ENCODE results near the gene WDR33. TPM values are rescaled to one million over a fixed set of nuclear protein-coding genes. Genes with fewer than 3 reads are reported as not detected.
"Not testable (repeated sequence)": the region's sequence is repeated elsewhere in the genome, so short reads cannot be mapped to it uniquely, and the experiment has no call there.

The WDR33 gene
- total and polyA plus RNA-seq, 2 of the 4 experiments (the other 2 are of a cell fraction): 19.6 to 41.2 TPM

DNA sequence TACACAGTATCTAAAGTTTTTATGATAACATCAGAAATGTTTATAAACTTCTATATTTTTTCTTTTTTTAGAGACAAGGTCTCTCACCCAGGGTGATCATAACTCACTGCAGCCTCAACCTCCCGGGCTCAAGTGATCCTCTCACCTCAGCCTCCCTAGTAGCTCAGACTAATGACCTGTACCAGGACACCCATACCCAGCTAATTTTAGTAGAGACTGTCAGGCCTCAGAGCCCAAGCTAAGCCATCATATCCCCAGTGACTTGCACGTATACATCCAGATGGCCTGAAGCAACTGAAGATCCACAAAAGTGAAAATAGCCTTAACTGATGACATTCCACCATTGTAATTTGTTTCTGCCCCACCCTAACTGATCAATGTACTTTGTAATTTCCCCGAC lies 1.5 kb upstream of the WDR33 start:
- H3K9me3 ChIP-seq (ENCODE audit: control insufficient read depth, insufficient read depth, low read length); H2AFZ ChIP-seq (replicated peaks; ENCODE audit: low read length, poor library complexity); H2BK5ac ChIP-seq (ENCODE audit: low read depth, low read length, poor library complexity, severe bottlenecking); H3K9ac ChIP-seq (ENCODE audit: low read depth, low read length); H2BK15ac ChIP-seq (ENCODE audit: low read depth, low read length); ATAC-seq (ENCODE audit: low read depth); DNase-seq; H3K4ac ChIP-seq (ENCODE audit: low read depth, low read length); H3K4me3 ChIP-seq (ENCODE audit: insufficient read depth, low read depth, low read length); H3K27me3 ChIP-seq (ENCODE audit: control insufficient read depth, insufficient read depth, low read length); H3K4me2 ChIP-seq (ENCODE audit: low read depth, low read length); H4K91ac ChIP-seq (ENCODE audit: insufficient read depth, low read depth, low read length); H3K36me3 ChIP-seq (ENCODE audit: control insufficient read depth, insufficient read depth, low read length); CTCF ChIA-PET; H2BK20ac ChIP-seq (ENCODE audit: low read depth, low read length); H2BK120ac ChIP-seq (ENCODE audit: low read depth, low read length); H3K27ac ChIP-seq (ENCODE audit: insufficient read depth, low read length); H3K9me1 ChIP-seq (ENCODE audit: insufficient read depth, low read length); H2AK9ac ChIP-seq (replicated peaks; ENCODE audit: low read depth, low read length, poor library complexity); in situ Hi-C loops (cut with MboI; ENCODE audit: low sequenced_read_pairs); H3K23ac ChIP-seq (ENCODE audit: low read depth, low read length); intact Hi-C loops (cut with micrococcal nuclease); H3K18ac ChIP-seq (ENCODE audit: low read depth, low read length); H2AK5ac ChIP-seq (ENCODE audit: low read depth, low read length); H3K56ac ChIP-seq (ENCODE audit: extremely low read depth, insufficient read depth, low read length); H3K14ac ChIP-seq (replicated peaks; ENCODE audit: low read depth, low read length); dilution Hi-C loops (cut with HindIII; ENCODE audit: low sequenced_read_pairs, unreplicated experiment); BruUV-seq (replicated peaks); H3K4me1 ChIP-seq (ENCODE audit: control insufficient read depth, insufficient read depth, low read length); H4K5ac ChIP-seq (ENCODE audit: low read depth, low read length); H4K8ac ChIP-seq (ENCODE audit: low read depth in 2 of 2, low read length in 2 of 2); POLR2A ChIA-PET (ENCODE audit: unreplicated experiment): not testable (repeated sequence)
- H4K20me1 ChIP-seq (ENCODE audit: insufficient read depth, low read length): peaks cover 19% of the 10 kb centered on the region
- WGBS, 2 experiments (ENCODE audit: extremely low coverage in 2 of 2, insufficient read length in 1 of 2): 100% methylated on average over 2 of the region's 3 CpGs; no CpG with 5 or more reads in 1 of the 2 experiments
- peaks cover 5 to 21% of the 10 kb centered on the region in 2 experiments; a peak in 3 of 4 replicates for H3K79me1 ChIP-seq (ENCODE audit: low read depth in 1 of 2, low read length in 2 of 2)
